ENCODE data around the gene OGFOD1.
A peak's percentile ranks its signal among the peaks of the same experiment; 100 is the strongest.

The OGFOD1 gene

DNA sequence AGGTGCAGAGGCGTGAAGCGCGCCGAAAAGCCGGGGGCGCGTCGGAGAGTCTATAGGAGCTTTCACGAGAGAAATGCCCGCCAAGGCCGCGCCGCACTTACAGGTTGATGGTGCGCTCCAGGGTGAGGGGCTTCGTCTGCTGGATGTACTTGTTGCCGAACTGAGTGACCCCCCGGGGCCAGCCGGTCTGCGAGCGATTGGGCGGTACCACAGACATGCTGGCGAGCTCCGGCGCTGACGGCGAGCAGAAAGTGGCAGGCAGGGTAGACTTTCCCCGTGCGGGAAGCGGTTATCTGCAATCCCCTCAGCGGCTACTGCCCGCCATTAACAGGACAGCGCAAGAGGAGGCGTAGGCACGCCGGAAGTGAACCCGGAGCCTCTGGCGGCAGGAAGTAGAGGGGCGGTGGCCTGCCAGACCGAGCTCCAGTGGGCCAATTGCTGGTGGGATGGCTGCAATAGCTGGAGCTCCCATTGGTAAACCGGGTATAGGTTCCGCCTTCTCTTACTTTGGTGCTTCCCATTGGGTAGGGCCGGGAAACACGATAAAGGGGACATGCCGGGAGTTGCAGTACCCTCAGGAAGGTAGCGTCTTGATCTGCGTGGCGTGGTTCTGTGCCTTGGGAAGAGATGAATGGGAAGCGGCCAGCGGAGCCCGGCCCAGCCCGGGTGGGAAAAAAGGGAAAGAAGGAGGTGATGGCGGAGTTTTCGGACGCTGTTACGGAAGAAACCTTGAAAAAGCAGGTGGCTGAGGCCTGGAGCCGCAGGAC lies at the start of gene OGFOD1, which contains the start of gene NUDT21:
TSS of gene OGFOD1 (plus strand) at position 569 of the 767 bp plus-strand sequence. CDS start at position 628, 59 bp downstream.
TSS of gene NUDT21 (minus strand) at position 347 of the 767 bp plus-strand sequence. CDS start at position 217, 130 bp downstream.
- no peaks in the 10 kb centered on the region for H3K36me3 ChIP-seq (ENCODE audit: control insufficient read depth, insufficient read depth, low read length)
- no peaks in the 10 kb centered on the region for H3K9me3 ChIP-seq (ENCODE audit: control insufficient read depth, low read length)
- peaks cover 17% of the 10 kb centered on the region for H3K4me1 ChIP-seq (ENCODE audit: control insufficient read depth, insufficient read depth, low read length)
- peak within 1 kb of the TSS; percentile 92 for H3K9ac ChIP-seq (ENCODE audit: low read length)
- no peaks in the 10 kb centered on the region for H3K27me3 ChIP-seq (ENCODE audit: control insufficient read depth, insufficient read depth, low read length)
- peak within 1 kb of the TSS; percentile 89 for H3K4me3 ChIP-seq (ENCODE audit: low read length)

DNA sequence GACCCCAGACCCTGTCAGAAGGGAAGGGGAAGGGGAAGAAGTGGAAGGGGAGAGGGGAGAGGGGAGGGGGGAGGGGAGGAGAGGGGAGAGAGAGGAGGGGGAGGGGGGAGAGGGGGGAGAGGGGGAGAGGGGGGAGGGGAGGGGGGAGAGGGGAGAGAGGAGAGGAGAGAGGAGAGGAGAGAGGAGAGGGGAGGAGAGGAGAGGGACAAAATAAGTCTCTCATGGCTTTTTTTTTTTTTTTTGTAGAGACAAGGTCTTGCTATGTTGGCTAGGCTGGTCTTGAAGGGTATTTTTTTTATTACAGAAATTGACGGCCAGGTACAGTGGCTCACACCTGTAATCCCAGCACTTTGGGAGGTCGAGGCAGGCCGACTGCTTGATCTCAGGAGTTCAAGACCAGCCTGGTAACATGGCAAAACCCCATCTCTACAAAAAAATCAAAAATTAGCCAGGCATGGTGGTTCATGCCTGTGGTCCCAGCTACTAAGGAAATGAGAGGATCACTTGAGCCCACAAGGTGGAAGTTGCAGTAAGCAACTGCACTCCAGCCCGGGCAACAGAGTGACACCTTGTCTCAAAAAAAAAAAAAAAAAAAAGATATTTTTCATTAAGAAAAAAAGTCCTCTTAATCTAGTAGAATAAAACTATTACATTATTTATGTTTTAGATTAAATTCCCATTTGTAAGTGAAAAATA lies 45.2 kb upstream of the OGFOD1 start:
- Histone ChIP-seq H3K4me3 (ENCODE audit: low read length) (no peak overlapping the region), H3K27me3 (ENCODE audit: control insufficient read depth, insufficient read depth, low read length) (no peaks in the 10 kb centered on the region), H3K36me3 (ENCODE audit: control insufficient read depth, insufficient read depth, low read length) (peaks cover 6% of the 10 kb centered on the region), H3K9ac (ENCODE audit: low read length) (no peak overlapping the region), H3K4me1 (ENCODE audit: control insufficient read depth, insufficient read depth, low read length) (peaks cover 21% of the 10 kb centered on the region), H3K9me3 (ENCODE audit: control insufficient read depth, low read length) (no peaks in the 10 kb centered on the region)

DNA sequence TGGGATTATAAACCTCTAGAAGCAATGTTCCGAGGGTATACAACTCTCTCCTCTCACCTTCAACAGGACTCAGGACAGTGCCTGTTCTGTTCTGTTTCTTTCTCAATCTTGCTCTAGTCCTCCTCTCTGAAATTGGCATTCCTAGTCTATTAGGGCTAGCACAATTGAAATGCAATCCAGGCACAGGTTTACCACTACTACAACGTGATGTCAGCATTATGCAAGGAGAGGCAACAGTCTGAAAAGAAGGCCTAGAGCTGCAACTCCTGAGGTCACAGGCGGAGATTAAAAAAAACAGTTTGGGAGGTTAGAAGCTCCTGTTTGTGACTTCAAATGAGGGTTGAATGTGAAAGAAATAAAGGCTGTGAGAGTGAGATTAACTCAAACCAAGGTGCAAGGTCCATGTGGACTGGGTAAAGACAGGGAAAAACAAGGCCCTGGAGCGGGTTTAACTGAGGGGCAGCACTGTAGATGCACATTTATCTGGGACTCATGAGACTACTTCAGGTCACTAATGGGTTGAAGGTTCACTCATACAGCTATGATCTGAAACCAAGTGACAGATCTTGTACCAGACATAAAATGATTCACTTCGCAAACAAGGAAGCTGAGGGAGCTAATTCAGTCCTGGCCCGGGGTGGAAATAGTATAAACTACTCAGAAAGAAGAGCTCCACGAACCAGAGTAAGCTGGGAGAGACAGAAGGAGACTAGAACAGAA lies 42.8 kb upstream of the OGFOD1 start:
- Histone ChIP-seq H3K36me3 (ENCODE audit: control insufficient read depth, insufficient read depth, low read length) (no peaks in the 10 kb centered on the region), H3K4me1 (ENCODE audit: control insufficient read depth, insufficient read depth, low read length) (peaks cover 21% of the 10 kb centered on the region), H3K4me3 (ENCODE audit: low read length) (no peak overlapping the region), H3K9ac (ENCODE audit: low read length) (no peak overlapping the region), H3K27me3 (ENCODE audit: control insufficient read depth, insufficient read depth, low read length) (no peaks in the 10 kb centered on the region), H3K9me3 (ENCODE audit: control insufficient read depth, low read length) (no peaks in the 10 kb centered on the region)

DNA sequence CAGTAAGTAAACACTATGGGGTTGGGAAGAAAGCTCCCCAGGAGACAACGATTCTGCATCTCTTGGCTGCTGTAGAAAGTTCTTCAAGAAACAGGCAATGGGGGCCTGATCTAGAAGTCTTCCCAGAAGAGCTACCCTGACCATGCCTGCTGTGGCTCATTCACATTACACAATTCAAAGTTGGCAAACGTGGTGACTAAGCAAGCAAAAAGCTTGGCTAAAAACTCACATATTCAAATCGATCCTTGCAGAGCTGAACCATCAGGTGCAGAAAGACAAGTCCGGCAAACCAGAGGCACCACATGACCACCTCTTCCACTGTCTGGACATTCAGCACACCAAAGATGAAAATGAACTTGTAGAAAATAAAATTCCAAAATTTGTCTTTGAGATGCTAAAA lies 42.2 kb upstream of the OGFOD1 start:
- H3K4me3 ChIP-seq (ENCODE audit: low read length) = no peak overlapping the region
- no peaks in the 10 kb centered on the region for H3K27me3 ChIP-seq (ENCODE audit: control insufficient read depth, insufficient read depth, low read length)
- H3K4me1 ChIP-seq (ENCODE audit: control insufficient read depth, insufficient read depth, low read length) = peaks cover 21% of the 10 kb centered on the region
- H3K9ac ChIP-seq (ENCODE audit: low read length) = no peak overlapping the region
- H3K9me3 ChIP-seq (ENCODE audit: control insufficient read depth, low read length) = no peaks in the 10 kb centered on the region
- H3K36me3 ChIP-seq (ENCODE audit: control insufficient read depth, insufficient read depth, low read length) = no peaks in the 10 kb centered on the region

DNA sequence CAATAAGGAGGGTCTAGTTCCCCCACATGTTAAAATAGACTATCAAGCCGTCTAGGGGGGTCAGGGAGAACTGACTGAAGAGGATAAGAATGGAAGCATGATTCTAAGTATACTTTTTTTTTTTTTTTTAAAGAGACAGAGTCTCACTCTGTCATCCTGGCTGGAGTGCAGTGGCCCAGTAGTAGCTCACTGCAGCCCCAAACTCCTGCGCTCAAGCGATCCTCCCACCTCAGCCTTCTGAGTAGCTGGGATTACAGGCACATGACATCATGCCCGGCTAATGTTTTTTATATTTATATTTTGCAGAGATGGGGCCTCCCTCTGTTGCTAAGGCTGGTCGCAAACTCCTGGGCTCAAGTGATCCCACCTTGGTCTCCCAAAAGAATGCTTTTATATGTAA lies 40.2 kb upstream of the OGFOD1 start:
- Histone ChIP-seq H3K27me3 (ENCODE audit: control insufficient read depth, insufficient read depth, low read length) (no peaks in the 10 kb centered on the region), H3K36me3 (ENCODE audit: control insufficient read depth, insufficient read depth, low read length) (no peaks in the 10 kb centered on the region), H3K9ac (ENCODE audit: low read length) (no peak overlapping the region), H3K4me1 (ENCODE audit: control insufficient read depth, insufficient read depth, low read length) (peaks cover 21% of the 10 kb centered on the region), H3K4me3 (ENCODE audit: low read length) (no peak overlapping the region), H3K9me3 (ENCODE audit: control insufficient read depth, low read length) (no peaks in the 10 kb centered on the region)

DNA sequence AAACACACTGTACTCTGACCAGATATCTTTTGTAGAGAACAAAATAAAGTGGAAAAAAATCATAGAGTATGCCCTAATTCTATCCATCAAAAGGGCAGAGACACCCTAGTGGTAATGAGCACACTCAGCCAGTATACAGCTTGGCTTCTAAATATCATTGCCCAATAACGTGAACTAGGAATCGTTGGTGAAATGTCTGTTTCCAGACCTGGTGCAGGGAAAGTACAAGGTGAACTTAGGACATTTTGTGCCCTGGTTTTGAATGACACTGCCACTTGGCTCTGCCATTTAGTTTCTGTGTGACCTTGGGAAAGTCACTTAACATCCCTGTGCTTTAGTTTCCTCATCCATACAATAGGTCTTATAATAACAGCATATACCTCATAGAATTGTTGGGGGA lies 39.7 kb upstream of the OGFOD1 start:
- Histone ChIP-seq H3K4me1 (ENCODE audit: control insufficient read depth, insufficient read depth, low read length) (peaks cover 21% of the 10 kb centered on the region), H3K9me3 (ENCODE audit: control insufficient read depth, low read length) (no peaks in the 10 kb centered on the region), H3K27me3 (ENCODE audit: control insufficient read depth, insufficient read depth, low read length) (no peaks in the 10 kb centered on the region), H3K36me3 (ENCODE audit: control insufficient read depth, insufficient read depth, low read length) (no peaks in the 10 kb centered on the region), H3K9ac (ENCODE audit: low read length) (no peak overlapping the region), H3K4me3 (ENCODE audit: low read length) (no peak overlapping the region)

DNA sequence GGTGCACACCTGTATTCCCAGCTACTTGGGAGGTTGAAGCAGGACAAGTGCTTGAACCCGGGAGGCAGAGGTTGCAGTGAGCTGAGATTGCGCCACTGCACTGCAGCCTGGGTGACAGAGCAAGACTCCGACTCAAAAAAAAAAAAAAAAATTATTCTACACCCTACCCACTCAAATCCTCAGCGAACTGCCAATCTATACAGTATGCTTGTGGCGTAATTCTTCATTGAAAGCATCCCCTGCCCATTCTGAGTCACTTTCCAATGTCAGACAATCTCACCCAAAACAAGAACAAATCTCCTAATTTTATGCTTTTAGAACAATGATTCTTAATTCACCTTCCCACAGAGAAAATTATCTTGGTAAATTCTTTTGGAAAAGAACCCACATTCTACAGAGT lies 38.0 kb upstream of the OGFOD1 start:
- no peak overlapping the region for H3K9ac ChIP-seq (ENCODE audit: low read length)
- H3K4me3 ChIP-seq (ENCODE audit: low read length) = no peak overlapping the region
- H3K9me3 ChIP-seq (ENCODE audit: control insufficient read depth, low read length) = no peaks in the 10 kb centered on the region
- H3K4me1 ChIP-seq (ENCODE audit: control insufficient read depth, insufficient read depth, low read length) = peaks cover 16% of the 10 kb centered on the region
- H3K36me3 ChIP-seq (ENCODE audit: control insufficient read depth, insufficient read depth, low read length) = no peaks in the 10 kb centered on the region
- H3K27me3 ChIP-seq (ENCODE audit: control insufficient read depth, insufficient read depth, low read length) = no peaks in the 10 kb centered on the region

DNA sequence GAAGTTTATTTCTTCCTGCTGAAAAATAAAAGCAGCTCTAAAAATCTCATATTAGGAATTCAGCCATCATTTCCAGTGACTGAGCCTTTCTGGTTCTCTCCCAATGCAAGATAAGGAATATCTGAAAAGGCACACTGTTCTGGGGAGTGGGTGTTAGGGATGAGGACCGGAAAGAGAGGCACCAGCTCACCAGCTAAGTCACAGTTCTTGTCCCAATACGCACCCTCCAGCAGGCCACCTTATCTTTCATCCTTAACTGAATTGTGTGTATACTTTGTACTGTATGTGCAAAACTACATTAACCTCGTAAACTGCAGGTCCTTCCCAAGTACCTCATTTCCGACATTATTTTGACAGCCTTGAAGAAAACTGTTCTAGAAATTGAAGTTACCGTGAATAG lies 37.0 kb upstream of the OGFOD1 start:
- H3K36me3 ChIP-seq (ENCODE audit: control insufficient read depth, insufficient read depth, low read length) = no peaks in the 10 kb centered on the region
- no peaks in the 10 kb centered on the region for H3K9me3 ChIP-seq (ENCODE audit: control insufficient read depth, low read length)
- peaks cover 9% of the 10 kb centered on the region for H3K4me1 ChIP-seq (ENCODE audit: control insufficient read depth, insufficient read depth, low read length)
- H3K9ac ChIP-seq (ENCODE audit: low read length) = no peak overlapping the region
- H3K4me3 ChIP-seq (ENCODE audit: low read length) = no peak overlapping the region
- no peaks in the 10 kb centered on the region for H3K27me3 ChIP-seq (ENCODE audit: control insufficient read depth, insufficient read depth, low read length)

DNA sequence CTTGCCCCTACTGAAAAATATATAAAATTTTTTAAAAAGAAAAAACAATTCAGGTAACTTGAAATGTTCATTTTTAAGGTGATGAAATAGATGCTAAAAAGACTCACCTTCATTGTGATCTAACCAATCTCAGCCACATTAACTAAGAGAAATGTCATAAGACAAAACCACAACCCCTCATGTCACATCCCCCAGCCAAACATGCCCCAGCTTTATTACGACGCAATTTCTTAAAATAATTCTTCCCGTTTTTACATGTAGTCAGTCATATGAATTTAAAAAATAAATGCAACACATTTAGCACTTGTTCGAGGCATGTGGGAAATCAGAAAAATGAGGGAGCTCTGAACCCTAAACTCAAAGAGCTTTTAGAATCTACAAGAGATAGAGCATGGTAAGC lies 35.5 kb upstream of the OGFOD1 start:
- no peaks in the 10 kb centered on the region for H3K36me3 ChIP-seq (ENCODE audit: control insufficient read depth, insufficient read depth, low read length)
- H3K4me1 ChIP-seq (ENCODE audit: control insufficient read depth, insufficient read depth, low read length) = no peaks in the 10 kb centered on the region
- no peaks in the 10 kb centered on the region for H3K9me3 ChIP-seq (ENCODE audit: control insufficient read depth, low read length)
- H3K4me3 ChIP-seq (ENCODE audit: low read length) = no peak overlapping the region
- H3K9ac ChIP-seq (ENCODE audit: low read length) = no peak overlapping the region
- H3K27me3 ChIP-seq (ENCODE audit: control insufficient read depth, insufficient read depth, low read length) = no peaks in the 10 kb centered on the region

DNA sequence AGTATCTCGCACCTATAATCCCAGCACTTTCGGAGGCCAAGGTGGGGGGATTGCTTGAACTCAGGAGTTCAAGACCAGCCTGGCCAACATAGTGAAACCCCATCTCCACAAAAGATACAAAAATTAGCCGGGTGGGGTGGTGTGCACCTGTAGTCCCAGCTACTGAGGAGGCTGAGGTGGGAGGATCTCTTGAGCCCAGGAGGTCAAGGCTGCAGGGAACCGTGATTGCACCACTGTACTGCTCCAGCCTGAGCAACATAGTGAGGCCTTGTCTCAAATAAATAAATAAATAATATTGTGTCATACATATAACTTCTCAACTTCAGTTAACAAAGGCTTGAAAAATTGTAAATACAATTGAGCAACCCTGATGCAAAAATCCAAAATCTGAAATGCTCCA lies 34.2 kb upstream of the OGFOD1 start:
- Histone ChIP-seq H3K9me3 (ENCODE audit: control insufficient read depth, low read length) (no peaks in the 10 kb centered on the region), H3K9ac (ENCODE audit: low read length) (no peak overlapping the region), H3K27me3 (ENCODE audit: control insufficient read depth, insufficient read depth, low read length) (no peaks in the 10 kb centered on the region), H3K4me3 (ENCODE audit: low read length) (no peak overlapping the region), H3K36me3 (ENCODE audit: control insufficient read depth, insufficient read depth, low read length) (no peaks in the 10 kb centered on the region), H3K4me1 (ENCODE audit: control insufficient read depth, insufficient read depth, low read length) (no peaks in the 10 kb centered on the region)

DNA sequence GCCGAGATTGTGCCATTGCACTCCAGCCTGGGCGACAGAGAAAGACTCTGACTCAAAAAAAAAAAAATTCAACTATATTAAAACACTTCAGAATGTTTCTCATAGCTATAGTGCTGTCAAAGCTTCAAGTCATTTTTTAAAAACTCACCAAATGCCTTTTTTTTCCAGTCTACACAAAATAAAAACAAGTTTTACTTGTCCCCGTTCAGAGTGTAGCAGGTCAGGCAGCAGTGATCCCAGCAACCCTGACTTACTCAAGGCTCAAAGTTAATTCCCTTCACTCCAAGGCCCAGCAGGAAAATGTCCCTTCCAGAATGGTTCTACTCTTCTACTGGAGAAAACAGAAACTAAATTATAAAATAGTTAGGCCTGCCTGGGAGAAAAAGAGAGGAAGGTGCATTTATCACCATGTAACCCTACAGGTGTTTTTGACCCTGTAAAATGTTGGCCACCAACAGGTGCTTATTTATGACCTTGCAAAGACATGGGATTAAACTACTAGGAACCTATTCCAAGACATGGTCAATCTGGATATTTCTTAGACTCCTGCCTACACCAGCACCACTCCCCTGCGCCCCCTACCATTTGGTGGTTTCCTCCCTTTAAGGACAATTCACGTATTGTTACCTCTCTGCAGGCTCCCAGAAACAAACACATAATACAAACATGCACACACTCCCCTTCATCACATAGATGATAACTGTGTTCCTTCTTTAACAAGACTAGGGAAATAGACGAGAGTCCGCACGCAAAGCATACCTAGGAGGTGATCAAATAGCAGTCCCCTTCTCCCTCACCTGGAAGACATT lies 31.4 kb upstream of the OGFOD1 start:
- Histone ChIP-seq H3K36me3 (ENCODE audit: control insufficient read depth, insufficient read depth, low read length) (no peaks in the 10 kb centered on the region), H3K4me3 (ENCODE audit: low read length) (no peak overlapping the region), H3K27me3 (ENCODE audit: control insufficient read depth, insufficient read depth, low read length) (no peaks in the 10 kb centered on the region), H3K9me3 (ENCODE audit: control insufficient read depth, low read length) (no peaks in the 10 kb centered on the region), H3K9ac (ENCODE audit: low read length) (no peak overlapping the region), H3K4me1 (ENCODE audit: control insufficient read depth, insufficient read depth, low read length) (peaks cover 4% of the 10 kb centered on the region)
